HG03139 (cell line): ENCODE results near the gene CPA4.

Experiments used
- ATAC-seq: cut with Tn5 transposase; IDR thresholded peaks from one replicate; pipeline ENCODE4 v1.9.1; 2021; ENCODE audit not compliant: unreplicated experiment

CPA4 gene

GRCh38 chr7:130363026-130363847 is 70.3 kb downstream of the CPA4 start:
- no peak for ATAC-seq

- no peak for ATAC-seq
These were observed 71.5 kb downstream of the CPA4 start for GRCh38 chr7:130364451-130364850.

GRCh38 chr7:130365088-130365487 is 72.1 kb downstream of the CPA4 start:
- ATAC-seq, result no peak

- ATAC-seq, result no peak
These were observed 72.8 kb downstream of the CPA4 start for GRCh38 chr7:130365511-130366441.

GRCh38 chr7:130366564-130366963 is 73.6 kb downstream of the CPA4 start:
- ATAC-seq, result no peak

GRCh38 chr7:130367088-130367755 is 74.3 kb downstream of the CPA4 start:
- no peak for ATAC-seq

- no peak for ATAC-seq
These were observed 75.1 kb downstream of the CPA4 start for GRCh38 chr7:130367836-130368746.

- no peak for ATAC-seq
These were observed 76.2 kb downstream of the CPA4 start for GRCh38 chr7:130369110-130369711.

GRCh38 chr7:130369831-130370550 is 77.0 kb downstream of the CPA4 start:
- ATAC-seq, result no peak

- no peak for ATAC-seq
These were observed 78.1 kb downstream of the CPA4 start for GRCh38 chr7:130371046-130371445.

- no peak for ATAC-seq
These were observed 79.6 kb downstream of the CPA4 start for GRCh38 chr7:130372402-130373165.
